Measurements from ENCODE around the gene TBCE. TPM values are rescaled to one million over a fixed set of nuclear protein-coding genes. Genes with fewer than 3 reads are reported as not detected.

The TBCE gene
- total and polyA plus RNA-seq, 9 of the 15 experiments (the other 6 are each of a cell fraction or from before 2014, with no cell fraction given): 52.6 to 92.1 (median 82.1) TPM

GRCh38 chr1:235442788-235443429 lies 75.7 kb downstream of the TBCE start (continued):
- no peak for TF ChIP-seq XRCC4 (IDR thresholded peaks at IDR 0.05; ENCODE audit: extremely low read depth, insufficient read depth, insufficient read length)
- TF ChIP-seq UBTF (IDR thresholded peaks at IDR 0.05; ENCODE audit: borderline replicate concordance in 1 of 2, low read depth in 2 of 2, low read length in 2 of 2): no peak
- no peak for TF ChIP-seq HDAC3 (IDR thresholded peaks at IDR 0.05; ENCODE audit: borderline replicate concordance, partially characterized antibody)
- peak; percentile 98 for TF ChIP-seq C11orf30 (IDR thresholded peaks at IDR 0.05; ENCODE audit: low read depth)
- TF ChIP-seq THRAP3 (IDR thresholded peaks at IDR 0.05; ENCODE audit: borderline replicate concordance): no peak
- TF ChIP-seq MGA (IDR thresholded peaks at IDR 0.05): no peak; the same call in 1 of the 2 replicates
- no peak for TF ChIP-seq SIN3A (IDR thresholded peaks at IDR 0.05; ENCODE audit: borderline replicate concordance in 2 of 2, control insufficient read depth in 1 of 2, low read depth in 2 of 2, low read length in 2 of 2)
- TF ChIP-seq RFX5 (IDR thresholded peaks at IDR 0.05; ENCODE audit: low read depth, low read length): no peak
- TF ChIP-seq TCF7 (IDR thresholded peaks at IDR 0.05; ENCODE audit: borderline replicate concordance): no peak
- 0 out of 2 replicates have a peak, but pooled peaks have one; percentile 11 for TF ChIP-seq PTRF (tag; IDR thresholded peaks at IDR 0.05)
- TF ChIP-seq BCOR (IDR thresholded peaks at IDR 0.05): no peak
- TF ChIP-seq ZNF23 (CRISPR knock-in tag; IDR thresholded peaks at IDR 0.05): no peak
- peak; percentile 23; the same call in 1 of the 2 replicates for TF ChIP-seq ATF7 (IDR thresholded peaks at IDR 0.05)
- no peak for TF ChIP-seq ZNF699 (CRISPR knock-in tag; IDR thresholded peaks at IDR 0.05; ENCODE audit: insufficient replicate concordance)
- no peak for TF ChIP-seq ZNF174 (CRISPR knock-in tag; IDR thresholded peaks at IDR 0.05)
